GM23338 (cell line): ENCODE measurements around the gene EFHD2. TPM values are rescaled to one million over a fixed set of nuclear protein-coding genes. Genes with fewer than 3 reads are reported as not detected.

Experiments used
- ATAC-seq: fragments of 200-7000 bp; cut with Tn5 transposase; 3 replicates; pipeline ENCODE4 v1.9.1; 2020
- DNase-seq: peaks from one replicate; pipeline ENCODE4 v3.0.0-alpha.2; 2015; ENCODE audit warnings: low spot score
- H2AFZ ChIP-seq: fragments of 200-600 bp; sonication (generic); 2 replicates; pipeline ENCODE4 v1.8.0; 2016; ENCODE audit warnings: antibody characterized with exemption, mild to moderate bottlenecking, moderate library complexity
- H3F3A ChIP-seq: fragments of 200-600 bp; sonication (generic); replicated peaks from 2 replicates; pipeline ENCODE4 v1.8.0; 2017; ENCODE audit warnings: antibody characterized with exemption, mixed run types, low read depth
- H3K27ac ChIP-seq: fragments of 200-600 bp; sonication (generic); 2 replicates; pipeline ENCODE4 v1.6.1; 2016; ENCODE audit warnings: low read depth
- H3K27me3 ChIP-seq: fragments of 200-600 bp; sonication (generic); 2 replicates; pipeline ENCODE4 v1.8.0; 2016; ENCODE audit warnings: mild to moderate bottlenecking, mixed run types, moderate library complexity; ENCODE audit not compliant: insufficient read depth
- H3K36me3 ChIP-seq: fragments of 200-600 bp; sonication (generic); 2 replicates; pipeline ENCODE4 v1.8.0; 2016; ENCODE audit warnings: mild to moderate bottlenecking; ENCODE audit not compliant: insufficient read depth
- H3K4me1 ChIP-seq: fragments of 200-600 bp; sonication (generic); 2 replicates; pipeline ENCODE4 v1.8.0; 2016; ENCODE audit warnings: mild to moderate bottlenecking, moderate library complexity; ENCODE audit not compliant: insufficient read depth
- H3K4me2 ChIP-seq: fragments of 200-600 bp; sonication (generic); 2 replicates; pipeline ENCODE4 v1.7.1; 2017; ENCODE audit warnings: mixed run types
- H3K4me3 ChIP-seq: fragments of 200-600 bp; sonication (generic); 2 replicates; pipeline ENCODE4 v1.6.1; 2016; ENCODE audit warnings: mixed run types
- H3K79me2 ChIP-seq: fragments of 200-600 bp; sonication (generic); replicated peaks from 2 replicates; pipeline ENCODE4 v1.8.0; 2017; ENCODE audit warnings: mild to moderate bottlenecking; ENCODE audit not compliant: insufficient read depth
- H3K9me2 ChIP-seq: fragments of 200-600 bp; sonication (generic); 2 replicates; pipeline ENCODE4 v1.8.0; 2017; ENCODE audit not compliant: insufficient read depth
- H4K20me1 ChIP-seq: fragments of 200-600 bp; sonication (generic); replicated peaks from 2 replicates; pipeline ENCODE4 v1.8.0; 2017; ENCODE audit warnings: mild to moderate bottlenecking; ENCODE audit not compliant: insufficient read depth
- H3K27ac Mint-ChIP-seq: 2 replicates; pipeline ENCODE4 v1.8.0; 2020; ENCODE audit warnings: inconsistent platforms, mild to moderate bottlenecking, moderate library complexity, mixed read lengths
- H3K27me3 Mint-ChIP-seq: 3 replicates; pipeline ENCODE4 v1.8.0; 2022; ENCODE audit warnings: low read depth, mild to moderate bottlenecking, moderate library complexity, mixed read lengths, inconsistent platforms; ENCODE audit not compliant: insufficient read depth, poor library complexity
- H3K36me3 Mint-ChIP-seq: 3 replicates; pipeline ENCODE4 v1.8.0; 2021; ENCODE audit warnings: low read depth, mild to moderate bottlenecking, inconsistent platforms, moderate library complexity, mixed read lengths
- H3K4me1 Mint-ChIP-seq: 3 replicates; pipeline ENCODE4 v1.8.0; 2020; ENCODE audit warnings: mild to moderate bottlenecking, inconsistent platforms, mixed read lengths
- H3K4me3 Mint-ChIP-seq: 3 replicates; pipeline ENCODE4 v1.8.0; 2021; ENCODE audit warnings: moderate library complexity, mild to moderate bottlenecking, inconsistent platforms, mixed read lengths
- H3K9me3 Mint-ChIP-seq: 3 replicates; pipeline ENCODE4 v1.8.0; 2020; ENCODE audit warnings: moderate library complexity, mild to moderate bottlenecking, inconsistent platforms, mixed read lengths
- CREB1 ChIP-seq: fragments of 250-450 bp; sonication (Bioruptor Pico); IDR thresholded peaks from 2 replicates; pipeline ENCODE4 v1.5.0; 2020; ENCODE audit warnings: low read depth, mild to moderate bottlenecking, moderate library complexity
- EZH2 ChIP-seq: fragments of 200-600 bp; sonication (generic); IDR thresholded peaks from one replicate; pipeline ENCODE4 v1.8.0; 2017; ENCODE audit warnings: antibody characterized with exemption, mild to moderate bottlenecking, low read depth; ENCODE audit not compliant: unreplicated experiment
- EZH2phosphoT487 ChIP-seq: fragments of 200-600 bp; sonication (generic); IDR thresholded peaks from one replicate; pipeline ENCODE4 v1.8.1; 2018; ENCODE audit warnings: antibody characterized with exemption; ENCODE audit not compliant: unreplicated experiment
- JUNB ChIP-seq: IDR thresholded peaks from one replicate; pipeline ENCODE4 v1.6.1; 2016; ENCODE audit warnings: antibody characterized with exemption; ENCODE audit not compliant: unreplicated experiment
- NANOG ChIP-seq: IDR thresholded peaks from 2 replicates; pipeline ENCODE4 v1.6.1; 2016; ENCODE audit warnings: antibody characterized with exemption, borderline replicate concordance
- POLR2AphosphoS5 ChIP-seq: IDR thresholded peaks from 2 replicates; pipeline ENCODE4 v1.6.1; 2016; ENCODE audit warnings: antibody characterized with exemption, low read depth
- STAT1 ChIP-seq: IDR thresholded peaks from one replicate; pipeline ENCODE4 v1.6.1; 2016; ENCODE audit warnings: antibody characterized with exemption; ENCODE audit not compliant: unreplicated experiment
- ZNF114 ChIP-seq: fragments of 250-450 bp; sonication (Bioruptor Pico); IDR thresholded peaks from 2 replicates; pipeline ENCODE4 v1.5.0; 2020; ENCODE audit warnings: mild to moderate bottlenecking, moderate library complexity
- ZNF331 ChIP-seq: fragments of 250-450 bp; sonication (Bioruptor Pico); IDR thresholded peaks from 2 replicates; pipeline ENCODE4 v1.5.0; 2020; ENCODE audit warnings: low read depth, mild to moderate bottlenecking, moderate library complexity
- polyA plus RNA-seq: library from polyadenylated mRNA; unstranded; fragments of >200 nt; fragmentation: Nextera tagmentation; extraction: Ambion mirVana; gene quantifications from 2 replicates; pipeline ENCODE4 v1.2.1, GENCODE V29; 2016
- total RNA-seq: library from RNA; depleted of rRNA; stranded (reverse); fragments of >200 nt; shearing (Covaris generic); gene quantifications from 2 replicates; pipeline ENCODE4 v1.2.3, GENCODE V29; 2014
- TF ChIP-seq, protein P1 (sequence below), 2 experiments: fragments of 200-600 bp in 1 of 2; sonication (generic) in 1 of 2; conservative IDR thresholded peaks; 2 replicates each; pipeline versions ENCODE4 v1.5.1 to v1.6.1; 2016 to 2017; ENCODE audit warnings: antibody characterized with exemption in 2 of 2, low read depth in 2 of 2, mild to moderate bottlenecking in 2 of 2, moderate library complexity in 1 of 2
- TF ChIP-seq, protein P2 (sequence below): IDR thresholded peaks from 2 replicates; pipeline ENCODE4 v1.6.1; 2016; ENCODE audit warnings: antibody characterized with exemption

EFHD2 gene
- total and polyA plus RNA-seq, 2 experiments from 2014 or later: 22.8 to 23.7 TPM

DNA sequence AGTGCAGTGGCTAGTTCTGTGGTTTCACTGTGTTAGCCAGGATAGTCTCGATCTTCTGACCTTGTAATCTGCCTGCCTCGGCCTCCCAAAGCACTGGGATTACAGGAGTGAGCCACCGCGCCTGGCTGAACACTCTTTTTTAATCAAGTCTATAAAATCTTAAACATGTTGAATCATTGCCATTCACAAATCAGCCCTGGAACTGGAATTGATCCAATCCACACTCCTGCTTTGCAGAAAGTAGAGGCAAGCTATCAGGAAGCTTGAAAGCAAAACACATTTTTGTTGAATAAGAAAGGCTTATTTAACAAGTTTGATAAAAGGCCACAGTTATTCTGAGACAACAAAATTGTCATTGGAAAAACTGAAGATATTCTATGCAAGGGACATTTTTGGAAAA, 18.3 kb upstream of the EFHD2 start (continued):
- TF ChIP-seq POLR2AphosphoS5 (no peak), ZNF331 (CRISPR knock-in tag) (no peak), JUNB (no peak), ZNF114 (no peak), CREB1 (CRISPR knock-in tag) (no peak)
- TF ChIP-seq, protein P1, sequence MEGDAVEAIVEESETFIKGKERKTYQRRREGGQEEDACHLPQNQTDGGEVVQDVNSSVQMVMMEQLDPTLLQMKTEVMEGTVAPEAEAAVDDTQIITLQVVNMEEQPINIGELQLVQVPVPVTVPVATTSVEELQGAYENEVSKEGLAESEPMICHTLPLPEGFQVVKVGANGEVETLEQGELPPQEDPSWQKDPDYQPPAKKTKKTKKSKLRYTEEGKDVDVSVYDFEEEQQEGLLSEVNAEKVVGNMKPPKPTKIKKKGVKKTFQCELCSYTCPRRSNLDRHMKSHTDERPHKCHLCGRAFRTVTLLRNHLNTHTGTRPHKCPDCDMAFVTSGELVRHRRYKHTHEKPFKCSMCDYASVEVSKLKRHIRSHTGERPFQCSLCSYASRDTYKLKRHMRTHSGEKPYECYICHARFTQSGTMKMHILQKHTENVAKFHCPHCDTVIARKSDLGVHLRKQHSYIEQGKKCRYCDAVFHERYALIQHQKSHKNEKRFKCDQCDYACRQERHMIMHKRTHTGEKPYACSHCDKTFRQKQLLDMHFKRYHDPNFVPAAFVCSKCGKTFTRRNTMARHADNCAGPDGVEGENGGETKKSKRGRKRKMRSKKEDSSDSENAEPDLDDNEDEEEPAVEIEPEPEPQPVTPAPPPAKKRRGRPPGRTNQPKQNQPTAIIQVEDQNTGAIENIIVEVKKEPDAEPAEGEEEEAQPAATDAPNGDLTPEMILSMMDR (conservative IDR thresholded peaks at IDR 0.05; ENCODE audit: low read depth in 2 of 2): no peak
- TF ChIP-seq, protein P2, sequence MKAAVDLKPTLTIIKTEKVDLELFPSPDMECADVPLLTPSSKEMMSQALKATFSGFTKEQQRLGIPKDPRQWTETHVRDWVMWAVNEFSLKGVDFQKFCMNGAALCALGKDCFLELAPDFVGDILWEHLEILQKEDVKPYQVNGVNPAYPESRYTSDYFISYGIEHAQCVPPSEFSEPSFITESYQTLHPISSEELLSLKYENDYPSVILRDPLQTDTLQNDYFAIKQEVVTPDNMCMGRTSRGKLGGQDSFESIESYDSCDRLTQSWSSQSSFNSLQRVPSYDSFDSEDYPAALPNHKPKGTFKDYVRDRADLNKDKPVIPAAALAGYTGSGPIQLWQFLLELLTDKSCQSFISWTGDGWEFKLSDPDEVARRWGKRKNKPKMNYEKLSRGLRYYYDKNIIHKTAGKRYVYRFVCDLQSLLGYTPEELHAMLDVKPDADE: no peak

DNA sequence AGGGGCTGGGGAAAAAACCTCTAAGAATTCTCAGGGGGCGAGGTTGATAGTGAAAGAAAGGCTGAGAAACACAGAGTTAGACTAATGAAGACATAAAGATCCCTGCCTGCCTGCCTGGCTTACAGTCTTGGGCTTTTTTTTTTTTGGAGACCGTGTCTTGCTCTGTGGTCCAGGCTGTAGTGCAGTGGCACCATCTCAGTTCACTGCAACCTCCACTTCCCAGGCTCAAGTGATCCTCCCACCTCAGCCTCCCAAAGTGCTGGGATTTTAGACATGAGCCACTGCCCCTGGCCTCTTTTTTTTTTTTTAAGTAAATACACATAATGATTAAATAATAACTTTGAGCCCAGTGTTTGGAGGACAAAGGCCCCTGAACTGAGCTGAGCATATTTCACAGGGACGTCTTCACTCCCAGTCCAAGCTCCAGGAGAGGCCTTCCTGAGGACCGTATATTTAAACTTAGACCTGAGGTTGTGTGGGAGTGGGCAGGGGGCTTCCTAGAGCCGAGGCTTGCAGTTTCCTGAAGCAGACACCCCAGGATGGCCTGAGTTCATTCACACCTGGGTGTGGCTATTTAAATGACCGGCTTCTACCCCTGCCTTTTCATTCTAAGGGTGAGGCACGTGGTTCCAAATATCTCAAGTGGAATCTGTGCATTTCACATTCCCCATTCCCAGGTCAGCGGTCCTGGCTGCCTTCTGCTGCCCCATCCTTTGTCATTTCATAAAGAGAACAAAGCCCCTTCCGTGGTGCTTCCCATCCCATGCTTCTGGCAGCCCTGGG, 16.0 kb upstream of the EFHD2 start:
- H3K36me3 Mint-ChIP-seq: peaks cover 2% of the 10 kb centered on the region; the same call in 1 of the 3 replicates
- Histone ChIP-seq H2AFZ (peak overlapping the region; percentile 84; the same call in 1 of the 2 replicates), H3K9me2 (no peaks in the 10 kb centered on the region), H3K27me3 (peaks cover 10% of the 10 kb centered on the region), H3K4me3 (no peak overlapping the region), H4K20me1 (no peaks in the 10 kb centered on the region), H3K36me3 (no peaks in the 10 kb centered on the region), H3K4me2 (no peak overlapping the region), H3F3A (peaks cover 2% of the 10 kb centered on the region; the same call in 1 of the 2 replicates), H3K4me1 (peaks cover under 1% of the 10 kb centered on the region; the same call in 1 of the 2 replicates), H3K27ac (no peak overlapping the region), H3K79me2 (no peaks in the 10 kb centered on the region)
- H3K4me1 Mint-ChIP-seq: peaks cover 7% of the 10 kb centered on the region
- peaks cover 4% of the 10 kb centered on the region for H3K9me3 Mint-ChIP-seq
- DNase-seq: no peak
- peaks cover 4% of the 10 kb centered on the region for H3K27me3 Mint-ChIP-seq
- H3K4me3 Mint-ChIP-seq: no peak overlapping the region
- no peak overlapping the region for H3K27ac Mint-ChIP-seq
- TF ChIP-seq, protein P2: no peak
- TF ChIP-seq ZNF114 (no peak), JUNB (no peak)
- no peak; the same call in 1 of the 3 replicates for ATAC-seq

DNA sequence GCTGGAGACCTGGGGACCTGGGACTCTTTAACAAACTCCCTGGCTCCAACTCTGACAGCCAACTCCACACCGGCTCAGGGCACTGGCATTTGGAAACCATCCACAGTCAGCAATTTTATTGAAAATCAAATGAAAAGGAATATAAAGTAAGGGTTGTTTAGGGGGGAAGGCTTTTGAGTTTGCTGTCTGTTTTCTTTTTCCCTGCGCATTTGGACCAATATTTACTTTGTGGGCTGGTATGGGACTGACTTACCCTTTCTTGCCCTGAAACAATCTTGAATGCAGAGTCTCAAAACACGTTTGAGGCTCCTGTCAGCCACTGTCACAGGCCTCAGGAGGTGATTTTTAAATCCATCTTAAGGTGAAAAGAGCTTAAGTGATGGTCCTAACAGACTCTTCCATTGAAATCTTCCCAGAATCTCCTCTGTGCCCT, 15.4 kb upstream of the EFHD2 start:
- no peaks in the 10 kb centered on the region for H3K36me3 ChIP-seq
- H4K20me1 ChIP-seq: no peaks in the 10 kb centered on the region
- H3K4me3 ChIP-seq: no peak overlapping the region
- ATAC-seq (no peak), DNase-seq (no peak)
- no peaks in the 10 kb centered on the region; the same call in 1 of the 2 replicates for H3K4me1 ChIP-seq
- no peaks in the 10 kb centered on the region for H3K9me2 ChIP-seq
- H3F3A ChIP-seq: no peaks in the 10 kb centered on the region
- peaks cover 6% of the 10 kb centered on the region for H3K9me3 Mint-ChIP-seq
- H3K27ac Mint-ChIP-seq: no peak overlapping the region
- H3K27me3 ChIP-seq: peaks cover 4% of the 10 kb centered on the region
- TF ChIP-seq NANOG: no peak
- TF ChIP-seq STAT1: no peak
- no peak for TF ChIP-seq EZH2
- no peak for TF ChIP-seq POLR2AphosphoS5
- no peak for TF ChIP-seq ZNF331 (CRISPR knock-in tag)
- TF ChIP-seq JUNB: no peak
- TF ChIP-seq EZH2phosphoT487: no peak
- TF ChIP-seq ZNF114: no peak
- H3K4me3 Mint-ChIP-seq: no peak overlapping the region
- peaks cover 3% of the 10 kb centered on the region; the same call in 2 of the 3 replicates for H3K36me3 Mint-ChIP-seq
- H3K27me3 Mint-ChIP-seq: peaks cover 3% of the 10 kb centered on the region
- H3K27ac ChIP-seq: no peak overlapping the region
- no peak overlapping the region for H3K4me2 ChIP-seq
- H3K4me1 Mint-ChIP-seq: peaks cover 5% of the 10 kb centered on the region; the same call in 2 of the 3 replicates
- H3K79me2 ChIP-seq: no peaks in the 10 kb centered on the region
- H2AFZ ChIP-seq: peak overlapping the region; percentile 84; the same call in 1 of the 2 replicates
